ENCODE measurements around the gene GYS2.

DNA sequence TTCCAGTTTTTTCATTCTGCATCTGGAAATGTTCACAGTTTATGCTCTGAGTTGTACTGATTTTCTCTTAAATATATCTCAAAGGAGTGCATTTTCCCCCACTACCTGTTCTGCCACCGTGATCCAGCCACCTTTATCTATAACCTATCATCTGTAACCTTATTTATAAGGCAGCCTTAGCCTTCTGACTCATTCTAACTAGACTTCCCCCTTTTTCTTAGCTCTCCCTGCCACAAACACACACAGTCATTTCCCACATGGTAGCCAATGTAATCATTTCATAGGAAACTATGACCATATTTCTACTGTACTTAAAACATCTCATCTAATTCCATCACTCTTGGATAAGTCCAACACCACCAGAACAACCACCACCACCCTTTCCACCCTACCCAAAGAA is 10.8 kb upstream of the GYS2 start:
- no peak for TF ChIP-seq CTCF (IDR thresholded peaks at IDR 0.05)
- TF ChIP-seq SIN3A (IDR thresholded peaks at IDR 0.05; ENCODE audit: borderline replicate concordance, insufficient read depth, low read depth, low read length) = no peak
- no peak for TF ChIP-seq REST (IDR thresholded peaks at IDR 0.05; ENCODE audit: insufficient read depth in 1 of 2, low read depth in 2 of 2, low read length in 1 of 2)
